Endometrial microvascular endothelial cells (primary cell): Measurements from ENCODE around the gene SBNO2. TPM values are rescaled to one million over a fixed set of nuclear protein-coding genes. Genes with fewer than 3 reads are reported as not detected.

Source experiments
- total RNA-seq: library from RNA; depleted of rRNA; stranded (reverse); fragments of >200 nt; gene quantifications from one replicate; pipeline ENCODE4 v1.2.3, GENCODE V29; 2015; ENCODE audit errors: inconsistent ontology term

Gene SBNO2
- total RNA-seq, 1 donor from 2014 or later: 33.0 TPM

Other genes with a start within 250 kb of the SBNO2 start
- 9.1 TPM for gene ARID3A, start 248.2 kb downstream of the SBNO2 start, total RNA-seq
- gene WDR18, start 189.9 kb downstream of the SBNO2 start, total RNA-seq: 49.7 TPM
- not detected for gene GRIN3B, start 173.8 kb downstream of the SBNO2 start, total RNA-seq
- gene TMEM259, start 153.1 kb downstream of the SBNO2 start, total RNA-seq: 124 TPM
- not detected for gene RNU6-2, start 152.7 kb downstream of the SBNO2 start, total RNA-seq
- 237 TPM for gene CNN2, start 147.7 kb downstream of the SBNO2 start, total RNA-seq
- 1.8 TPM for gene ABCA7, start 134.2 kb downstream of the SBNO2 start, total RNA-seq
- gene ARHGAP45, start 107.1 kb downstream of the SBNO2 start, total RNA-seq: 14.0 TPM
- 304 TPM for gene POLR2E, start 78.9 kb downstream of the SBNO2 start, total RNA-seq
- 459 TPM for gene GPX4, start 70.3 kb downstream of the SBNO2 start, total RNA-seq
- 67.1 TPM for gene STK11, start 31.5 kb upstream of the SBNO2 start, total RNA-seq
- 0.74 TPM for gene CBARP, start 63.7 kb upstream of the SBNO2 start, total RNA-seq
- gene ATP5F1D, start 67.5 kb upstream of the SBNO2 start, total RNA-seq: 75.4 TPM
- gene MIDN, start 74.3 kb upstream of the SBNO2 start, total RNA-seq: 13.8 TPM
- 235 TPM for gene CIRBP, start 95.1 kb upstream of the SBNO2 start, total RNA-seq
- gene FAM174C, start 101.3 kb upstream of the SBNO2 start, total RNA-seq: 83.3 TPM
- not detected for gene EFNA2, start 111.6 kb upstream of the SBNO2 start, total RNA-seq
- 113 TPM for gene NDUFS7, start 209.6 kb upstream of the SBNO2 start, total RNA-seq
- 5.3 TPM for gene GAMT, start 227.3 kb upstream of the SBNO2 start, total RNA-seq
- 83.8 TPM for gene DAZAP1, start 233.3 kb upstream of the SBNO2 start, total RNA-seq